HG02852 (cell line): Measurements from ENCODE around the gene DSP.

Source experiments
- ATAC-seq: cut with Tn5 transposase; IDR thresholded peaks from one replicate; pipeline ENCODE4 v1.9.1; 2021; ENCODE audit warnings: mild to moderate bottlenecking, moderate library complexity; ENCODE audit not compliant: unreplicated experiment

DSP gene

GRCh38 chr6:7541175-7542064 lies at the start of gene DSP:
TSS of gene DSP (plus strand) at chr6:7541671. CDS start at chr6:7541916, 245 bp downstream.
- no peak for ATAC-seq

- ATAC-seq, result no peak
Observed at GRCh38 chr6:7493866-7494265, 47.6 kb upstream of the DSP start.

GRCh38 chr6:7494638-7495037 lies 46.8 kb upstream of the DSP start:
- no peak for ATAC-seq

- no peak for ATAC-seq
Observed at GRCh38 chr6:7496266-7496875, 45.1 kb upstream of the DSP start.

- ATAC-seq, result no peak
Observed at GRCh38 chr6:7500752-7501282, 40.7 kb upstream of the DSP start.

- ATAC-seq, result no peak
Observed at GRCh38 chr6:7502743-7503142, 38.7 kb upstream of the DSP start.

- ATAC-seq, result no peak
Observed at GRCh38 chr6:7504041-7504440, 37.4 kb upstream of the DSP start.

- no peak for ATAC-seq
Observed at GRCh38 chr6:7505189-7505699, 36.2 kb upstream of the DSP start.

GRCh38 chr6:7507600-7507999 lies 33.9 kb upstream of the DSP start:
- ATAC-seq, result no peak

GRCh38 chr6:7512320-7512719 lies 29.2 kb upstream of the DSP start:
- ATAC-seq, result no peak

GRCh38 chr6:7513529-7513928 lies 27.9 kb upstream of the DSP start:
- no peak for ATAC-seq

- ATAC-seq, result no peak
Observed at GRCh38 chr6:7515363-7515762, 26.1 kb upstream of the DSP start.

GRCh38 chr6:7518877-7519276 lies 22.6 kb upstream of the DSP start:
- ATAC-seq, result no peak

GRCh38 chr6:7522873-7523272 lies 18.6 kb upstream of the DSP start:
- ATAC-seq, result no peak

GRCh38 chr6:7523922-7524321 lies 17.5 kb upstream of the DSP start:
- ATAC-seq, result no peak

- ATAC-seq, result no peak
Observed at GRCh38 chr6:7526755-7527154, 14.7 kb upstream of the DSP start.

GRCh38 chr6:7528565-7528964 lies 12.9 kb upstream of the DSP start:
- no peak for ATAC-seq

- ATAC-seq, result no peak
Observed at GRCh38 chr6:7529141-7529540, 12.3 kb upstream of the DSP start.

- ATAC-seq, result no peak
Observed at GRCh38 chr6:7532232-7532631, 9.2 kb upstream of the DSP start.

- ATAC-seq, result no peak
Observed at GRCh38 chr6:7532821-7533220, 8.7 kb upstream of the DSP start.

- ATAC-seq, result no peak
Observed at GRCh38 chr6:7534192-7534591, 7.3 kb upstream of the DSP start.

GRCh38 chr6:7535498-7535897 lies 6.0 kb upstream of the DSP start:
- ATAC-seq, result no peak
